Activated CD8-positive, alpha-beta T cell treated with anti-CD3 and anti-CD28 coated beads for 36 hours (primary cell): ENCODE results near the gene TALDO1. TPM values are rescaled to one million over a fixed set of nuclear protein-coding genes. Genes with fewer than 3 reads are reported as not detected.

ENCODE experiments used
- ATAC-seq: fragments of 200-7000 bp; cut with Tn5 transposase; one replicate; pipeline ENCODE4 v1.10.0; 2021; ENCODE audit warnings: mild to moderate bottlenecking, moderate library complexity
- CTCF ChIA-PET: fragments of 350-600 bp; sonication (Branson Sonifier 250); formaldehyde crosslinking; loops from one replicate; lab custom pipeline; 2021; ENCODE audit warnings: antibody characterized with exemption; lab: Charles Lee
- POLR2A ChIA-PET: fragments of 350-600 bp; sonication (Branson Sonifier 250); formaldehyde crosslinking; loops from one replicate; lab custom pipeline; 2021; ENCODE audit warnings: antibody characterized with exemption; lab: Charles Lee
- DNase-seq: peaks from one replicate; pipeline ENCODE4 v3.0.0-alpha.2; 2020
- H3K27ac Mint-ChIP-seq: one replicate; pipeline ENCODE4 v1.8.0; 2021; ENCODE audit warnings: mild to moderate bottlenecking, mixed read lengths
- H3K27me3 Mint-ChIP-seq: one replicate; pipeline ENCODE4 v1.8.0; 2021; ENCODE audit warnings: mixed read lengths
- H3K36me3 Mint-ChIP-seq: one replicate; pipeline ENCODE4 v1.8.0; 2021; ENCODE audit warnings: low read depth, mixed read lengths
- H3K4me1 Mint-ChIP-seq: one replicate; pipeline ENCODE4 v1.8.0; 2021; ENCODE audit warnings: low read depth, mixed read lengths
- H3K4me3 Mint-ChIP-seq: one replicate; pipeline ENCODE4 v1.8.0; 2021; ENCODE audit warnings: mild to moderate bottlenecking, moderate library complexity, mixed read lengths
- H3K9me3 Mint-ChIP-seq: one replicate; pipeline ENCODE4 v1.8.0; 2021; ENCODE audit warnings: mixed read lengths
- intact Hi-C: fragments of 100-400 bp; cut with micrococcal nuclease; formaldehyde crosslinking; loops from one replicate; pipeline ENCODE4 v1.10.0; 2022
- total RNA-seq, 2 experiments: library from RNA; stranded (reverse); gene quantifications; one replicate each; pipeline ENCODE4 v1.2.3, GENCODE V29; 2021
- TF ChIP-seq, protein P1 (sequence below): fragments of 200-600 bp; IDR thresholded peaks from one replicate; pipeline ENCODE4 v1.8.0; 2022; ENCODE audit warnings: antibody characterized with exemption, mild to moderate bottlenecking

The TALDO1 gene
- total RNA-seq, 2 experiments from 2014 or later, result 234 to 241 TPM

DNA sequence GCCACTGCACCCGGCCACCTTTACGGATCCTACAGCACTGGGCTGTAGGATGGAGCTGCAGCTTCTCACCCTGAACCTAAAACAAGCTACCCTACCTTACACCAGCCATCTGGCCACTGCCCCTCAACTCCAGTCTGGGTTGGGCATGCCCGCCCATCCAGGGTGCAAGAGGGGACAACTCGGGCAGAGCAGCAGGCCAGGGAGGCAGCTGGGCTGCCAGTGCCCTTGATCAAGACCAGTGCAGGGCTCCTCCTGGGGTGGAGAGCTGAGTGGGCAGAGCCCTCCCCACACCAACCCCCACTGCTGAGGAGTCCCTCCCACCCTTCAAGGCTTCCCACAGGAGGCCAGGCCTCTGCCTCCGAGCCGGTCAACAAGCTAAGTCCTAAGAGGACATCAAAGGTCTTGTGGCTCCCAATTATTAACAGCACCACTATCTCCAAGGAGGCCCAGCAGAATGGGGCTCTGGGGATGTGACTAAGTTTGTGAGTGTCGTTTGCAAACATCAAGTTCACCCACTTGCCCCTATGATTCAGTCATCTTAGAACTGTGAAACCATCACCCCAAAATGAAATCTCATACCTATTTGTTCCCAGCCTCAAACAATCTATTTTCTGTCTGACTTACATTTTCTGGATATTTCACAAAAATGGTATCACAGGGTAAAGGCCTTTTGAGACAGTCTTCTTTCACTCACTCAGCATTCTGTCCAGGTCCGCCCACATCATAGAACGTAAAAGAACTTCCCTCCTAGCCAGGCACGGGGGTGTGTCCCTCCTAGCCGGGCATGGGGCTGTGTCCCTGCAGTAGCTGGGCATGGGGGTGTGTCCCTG lies 19.1 kb downstream of the TALDO1 start:
- H3K27me3 Mint-ChIP-seq, result no peaks in the 10 kb centered on the region
- no peaks in the 10 kb centered on the region for H3K9me3 Mint-ChIP-seq
- H3K4me1 Mint-ChIP-seq, result peaks cover 8% of the 10 kb centered on the region
- peaks cover 31% of the 10 kb centered on the region for H3K36me3 Mint-ChIP-seq
- H3K27ac Mint-ChIP-seq, result peak overlapping the region; percentile 24
- ATAC-seq (no peak), DNase-seq (no peak)
- CTCF ChIA-PET, result interaction anchor here (1.0 to 1.5 kb wide), 7 partner anchors 9 to 212 kb away, joined by 3 to 7 read pairs (median 4); no protein-coding TSS in a partner anchor
- H3K4me3 Mint-ChIP-seq, result no peak overlapping the region
- intact Hi-C loops, result no loop called here
- TF ChIP-seq, protein P1, sequence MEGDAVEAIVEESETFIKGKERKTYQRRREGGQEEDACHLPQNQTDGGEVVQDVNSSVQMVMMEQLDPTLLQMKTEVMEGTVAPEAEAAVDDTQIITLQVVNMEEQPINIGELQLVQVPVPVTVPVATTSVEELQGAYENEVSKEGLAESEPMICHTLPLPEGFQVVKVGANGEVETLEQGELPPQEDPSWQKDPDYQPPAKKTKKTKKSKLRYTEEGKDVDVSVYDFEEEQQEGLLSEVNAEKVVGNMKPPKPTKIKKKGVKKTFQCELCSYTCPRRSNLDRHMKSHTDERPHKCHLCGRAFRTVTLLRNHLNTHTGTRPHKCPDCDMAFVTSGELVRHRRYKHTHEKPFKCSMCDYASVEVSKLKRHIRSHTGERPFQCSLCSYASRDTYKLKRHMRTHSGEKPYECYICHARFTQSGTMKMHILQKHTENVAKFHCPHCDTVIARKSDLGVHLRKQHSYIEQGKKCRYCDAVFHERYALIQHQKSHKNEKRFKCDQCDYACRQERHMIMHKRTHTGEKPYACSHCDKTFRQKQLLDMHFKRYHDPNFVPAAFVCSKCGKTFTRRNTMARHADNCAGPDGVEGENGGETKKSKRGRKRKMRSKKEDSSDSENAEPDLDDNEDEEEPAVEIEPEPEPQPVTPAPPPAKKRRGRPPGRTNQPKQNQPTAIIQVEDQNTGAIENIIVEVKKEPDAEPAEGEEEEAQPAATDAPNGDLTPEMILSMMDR, result no peak
- POLR2A ChIA-PET, result interaction anchor here (1.1 to 2.9 kb wide), 3 partner anchors 8 to 10 kb away, joined by 3 to 9 read pairs (median 5); no protein-coding TSS in a partner anchor

GRCh38 chr11:766936-767210 lies 19.6 kb downstream of the TALDO1 start:
- Mint-ChIP-seq H3K27me3 (no peaks in the 10 kb centered on the region), H3K4me1 (peaks cover 8% of the 10 kb centered on the region), H3K36me3 (peaks cover 31% of the 10 kb centered on the region), H3K4me3 (no peak overlapping the region), H3K9me3 (no peaks in the 10 kb centered on the region), H3K27ac (no peak overlapping the region)
- CTCF ChIA-PET, result interaction anchor here (1.4 to 1.5 kb wide), 3 partner anchors 39 to 212 kb away, joined by 3 to 7 read pairs (median 5); no protein-coding TSS in a partner anchor
- intact Hi-C loops, result no loop called here
- DNase-seq (no peak), ATAC-seq (no peak)
- POLR2A ChIA-PET, result interaction anchor here (1.1 to 2.9 kb wide), 3 partner anchors 8 to 10 kb away, joined by 3 to 9 read pairs (median 5); no protein-coding TSS in a partner anchor
- TF ChIP-seq, protein P1, result no peak

GRCh38 chr11:767238-767637 lies 20.0 kb downstream of the TALDO1 start:
- intact Hi-C loops, result no loop called here
- POLR2A ChIA-PET, result interaction anchor here (1.1 to 2.9 kb wide), 2 partner anchors 8 to 9 kb away, joined by 3 to 9 read pairs; no protein-coding TSS in a partner anchor
- H3K36me3 Mint-ChIP-seq, result peaks cover 29% of the 10 kb centered on the region
- no peaks in the 10 kb centered on the region for H3K9me3 Mint-ChIP-seq
- H3K4me3 Mint-ChIP-seq, result no peak overlapping the region
- no peaks in the 10 kb centered on the region for H3K27me3 Mint-ChIP-seq
- no peak for ATAC-seq
- no peak for DNase-seq
- TF ChIP-seq, protein P1, result no peak
- peaks cover 8% of the 10 kb centered on the region for H3K4me1 Mint-ChIP-seq
- CTCF ChIA-PET, result interaction anchor here (1.4 kb wide), 1 partner anchor 213 kb away, joined by 3 read pairs; no protein-coding TSS in a partner anchor
- no peak overlapping the region for H3K27ac Mint-ChIP-seq

DNA sequence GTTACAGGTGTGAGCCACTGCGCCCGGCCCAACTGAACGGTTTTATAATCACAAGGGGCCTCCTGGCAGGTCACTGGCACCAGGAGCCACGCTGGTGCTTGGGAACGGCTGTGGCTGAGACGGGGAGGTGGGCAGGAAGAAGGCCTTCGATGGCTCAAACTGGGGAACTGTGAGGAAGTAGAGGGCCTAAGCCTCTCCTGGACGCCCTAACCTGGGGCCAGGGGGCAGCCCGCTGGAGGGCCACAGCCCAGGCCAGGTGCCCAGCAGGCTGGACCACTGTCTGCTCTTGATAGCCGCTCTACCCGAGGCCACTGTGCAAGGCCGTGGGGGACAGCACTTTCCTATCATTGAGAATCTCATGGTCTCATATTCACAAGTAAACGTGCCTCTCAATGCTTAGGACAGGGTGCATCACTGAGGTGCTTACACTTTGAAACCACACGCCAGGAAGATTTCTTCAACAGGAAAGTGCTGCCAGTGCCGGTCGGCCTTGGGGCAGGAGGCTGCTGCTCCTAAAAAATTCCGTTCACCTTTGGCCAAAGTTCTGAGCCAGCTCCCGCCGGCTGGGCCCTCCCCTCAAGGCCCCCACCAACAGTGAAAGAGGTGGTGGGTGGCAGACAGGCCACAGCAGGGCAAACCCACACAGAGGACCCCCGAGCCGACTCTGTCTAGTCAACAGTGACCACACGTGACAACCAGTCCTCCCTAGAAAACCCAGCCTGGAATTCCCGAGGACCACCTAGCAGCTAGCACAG lies 22.8 kb downstream of the TALDO1 start:
- CTCF ChIA-PET, result no interaction called here
- DNase-seq (no peak), ATAC-seq (no peak)
- H3K4me3 Mint-ChIP-seq, result no peak overlapping the region
- POLR2A ChIA-PET, result interaction anchor here (0.7 to 1.5 kb wide), 3 partner anchors 20 to 36 kb away, joined by 3 to 4 read pairs (median 3); partner anchors contain the start of gene CEND1
- H3K4me1 Mint-ChIP-seq, result peaks cover 10% of the 10 kb centered on the region
- H3K9me3 Mint-ChIP-seq, result no peaks in the 10 kb centered on the region
- peaks cover 24% of the 10 kb centered on the region for H3K36me3 Mint-ChIP-seq
- TF ChIP-seq, protein P1, result no peak
- H3K27me3 Mint-ChIP-seq, result no peaks in the 10 kb centered on the region
- H3K27ac Mint-ChIP-seq, result no peak overlapping the region
- intact Hi-C loops, result no loop called here
